ENCODE data around the gene GABRR3.

GRCh38 chr3:97952280-97952679 lies 82.8 kb downstream of the GABRR3 start:
- TF ChIP-seq, protein P1, sequence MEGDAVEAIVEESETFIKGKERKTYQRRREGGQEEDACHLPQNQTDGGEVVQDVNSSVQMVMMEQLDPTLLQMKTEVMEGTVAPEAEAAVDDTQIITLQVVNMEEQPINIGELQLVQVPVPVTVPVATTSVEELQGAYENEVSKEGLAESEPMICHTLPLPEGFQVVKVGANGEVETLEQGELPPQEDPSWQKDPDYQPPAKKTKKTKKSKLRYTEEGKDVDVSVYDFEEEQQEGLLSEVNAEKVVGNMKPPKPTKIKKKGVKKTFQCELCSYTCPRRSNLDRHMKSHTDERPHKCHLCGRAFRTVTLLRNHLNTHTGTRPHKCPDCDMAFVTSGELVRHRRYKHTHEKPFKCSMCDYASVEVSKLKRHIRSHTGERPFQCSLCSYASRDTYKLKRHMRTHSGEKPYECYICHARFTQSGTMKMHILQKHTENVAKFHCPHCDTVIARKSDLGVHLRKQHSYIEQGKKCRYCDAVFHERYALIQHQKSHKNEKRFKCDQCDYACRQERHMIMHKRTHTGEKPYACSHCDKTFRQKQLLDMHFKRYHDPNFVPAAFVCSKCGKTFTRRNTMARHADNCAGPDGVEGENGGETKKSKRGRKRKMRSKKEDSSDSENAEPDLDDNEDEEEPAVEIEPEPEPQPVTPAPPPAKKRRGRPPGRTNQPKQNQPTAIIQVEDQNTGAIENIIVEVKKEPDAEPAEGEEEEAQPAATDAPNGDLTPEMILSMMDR (IDR thresholded peaks at IDR 0.05) = no peak
- no peak for TF ChIP-seq POLR2A (IDR thresholded peaks at IDR 0.05)

All from prostate gland (tissue), 2 donors.